H7 (cell line): ENCODE results near the gene ARTN. TPM values are rescaled to one million over a fixed set of nuclear protein-coding genes. Genes with fewer than 3 reads are reported as not detected.
A peak's percentile ranks its signal among the peaks of the same experiment; 100 is the strongest.

ENCODE experiments used
- DNase-seq: peaks from one replicate; pipeline ENCODE4 v3.0.0; 2012
- H3K27me3 ChIP-seq: 2 replicates; pipeline ENCODE4 v1.6.0; 2011; ENCODE audit warnings: mild to moderate bottlenecking, low read length; ENCODE audit not compliant: control insufficient read depth, insufficient read depth
- H3K36me3 ChIP-seq: replicated peaks from 2 replicates; pipeline ENCODE4 v1.5.1; 2011; ENCODE audit warnings: low read length; ENCODE audit not compliant: control insufficient read depth, insufficient read depth
- H3K4me3 ChIP-seq: 2 replicates; pipeline ENCODE4 v1.5.1; 2011; ENCODE audit warnings: low read depth, mild to moderate bottlenecking, control low read depth, low read length, moderate library complexity; ENCODE audit not compliant: insufficient read depth
- total RNA-seq: library from RNA; depleted of rRNA; stranded (reverse); fragments of >200 nt; shearing (Covaris generic); gene quantifications from 2 replicates; pipeline ENCODE4 v1.2.3, GENCODE V29; 2014

The ARTN gene
- total RNA-seq, 1 experiment from 2014 or later = 9.7 TPM

DNA sequence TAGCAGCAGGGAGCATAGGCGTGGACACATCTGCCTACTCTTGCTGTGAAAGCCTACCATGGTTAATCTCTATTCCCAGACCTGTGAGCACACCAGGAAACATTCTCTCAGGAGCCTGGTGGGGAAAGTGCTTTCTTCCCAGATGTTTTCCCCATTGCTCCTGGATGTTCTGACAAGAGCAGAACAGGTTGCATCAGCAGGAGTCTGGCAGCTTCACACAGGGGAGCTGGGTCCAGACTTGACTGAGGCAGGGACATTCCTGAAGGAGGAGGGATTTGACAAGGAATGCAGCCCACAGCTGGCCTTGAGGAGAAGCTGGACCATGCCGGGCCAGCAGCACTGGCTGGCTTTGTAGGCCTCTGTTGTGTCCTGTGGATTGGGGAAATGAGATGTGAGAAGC lies 21.0 kb upstream of the ARTN start:
- Histone ChIP-seq H3K4me3 (no peak overlapping the region), H3K27me3 (no peaks in the 10 kb centered on the region), H3K36me3 (no peaks in the 10 kb centered on the region)
- no peak for DNase-seq

DNA sequence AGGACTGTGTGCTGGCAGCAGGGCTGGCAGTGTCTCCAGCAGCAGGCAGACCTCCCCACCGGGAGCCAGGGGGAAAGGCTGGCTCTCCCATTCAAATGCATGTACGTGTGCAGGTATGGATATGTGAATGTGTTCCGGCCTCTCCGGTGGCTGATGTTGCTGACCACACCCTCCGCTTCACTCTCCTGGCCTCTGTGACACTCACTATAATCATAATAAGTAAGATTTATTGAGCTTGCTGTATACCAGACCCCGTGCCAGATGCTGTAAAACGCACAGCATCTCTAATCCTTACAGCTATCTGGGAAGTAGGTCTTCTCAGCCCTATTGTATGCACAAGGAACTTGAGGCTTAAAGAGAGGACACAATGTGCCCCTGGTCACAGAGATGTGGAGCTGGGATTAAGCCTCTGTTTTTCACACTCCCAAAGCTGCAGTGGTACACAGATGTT lies 20.5 kb upstream of the ARTN start:
- H3K4me3 ChIP-seq = no peak overlapping the region
- no peaks in the 10 kb centered on the region for H3K27me3 ChIP-seq
- H3K36me3 ChIP-seq = no peaks in the 10 kb centered on the region
- no peak for DNase-seq

DNA sequence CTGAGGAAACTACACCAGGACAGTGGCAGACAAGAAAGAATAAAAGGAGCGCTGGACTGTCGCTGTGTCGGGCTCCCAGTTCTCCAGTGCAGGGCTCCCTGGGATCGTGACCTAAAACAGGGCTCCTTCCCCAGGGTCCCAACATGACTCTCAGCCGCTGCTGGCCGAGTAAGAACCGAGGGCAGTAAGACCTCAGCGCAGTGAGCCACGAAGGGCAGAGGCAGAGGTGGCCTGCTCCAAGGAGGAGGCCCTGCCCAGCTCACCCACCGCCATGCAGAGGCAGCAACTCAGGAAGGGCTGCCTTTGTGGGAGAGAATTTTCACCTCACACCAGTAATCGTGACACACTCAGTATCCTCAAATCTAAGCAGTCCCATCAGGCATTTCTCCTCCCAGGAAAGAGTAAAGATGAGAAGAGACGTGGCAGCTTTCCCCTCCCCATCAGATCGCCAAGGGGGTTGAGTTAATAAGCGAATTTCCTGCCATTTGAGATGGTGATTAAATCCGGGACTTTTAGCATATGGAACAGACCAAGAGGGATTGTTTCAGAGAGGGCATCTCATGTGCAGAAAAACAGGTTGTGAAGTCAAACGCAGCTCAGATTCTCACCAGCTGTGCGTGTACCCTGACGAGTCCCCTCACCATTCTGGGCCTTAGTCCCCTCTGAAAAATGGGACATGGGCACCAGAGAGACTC lies 19.8 kb upstream of the ARTN start:
- Histone ChIP-seq H3K27me3 (no peaks in the 10 kb centered on the region), H3K36me3 (no peaks in the 10 kb centered on the region), H3K4me3 (no peak overlapping the region)
- no peak for DNase-seq

GRCh38 chr1:43914576-43915525 lies 18.8 kb upstream of the ARTN start:
- H3K36me3 ChIP-seq = no peaks in the 10 kb centered on the region
- DNase-seq = no peak
- no peaks in the 10 kb centered on the region for H3K27me3 ChIP-seq

DNA sequence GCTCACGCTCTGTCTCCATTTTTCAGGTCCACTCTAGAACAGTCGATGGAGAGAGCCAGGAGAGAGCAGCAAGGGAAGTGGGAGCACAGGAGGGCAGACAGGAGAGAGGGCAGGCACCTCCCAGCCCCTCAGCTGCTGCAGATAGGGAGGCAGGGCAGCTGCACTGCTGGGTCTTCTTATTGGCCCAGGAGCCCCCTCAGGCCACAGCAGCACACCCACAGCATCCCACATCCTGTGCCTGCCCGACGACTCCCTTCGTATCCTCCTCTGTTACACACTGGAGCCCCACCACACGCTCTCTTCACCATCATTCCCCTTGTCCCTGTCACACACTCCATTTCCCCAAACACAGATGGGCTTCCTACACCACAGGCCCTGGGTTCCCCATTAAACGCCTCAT lies 13.7 kb upstream of the ARTN start:
- no peak overlapping the region for H3K4me3 ChIP-seq

More at GRCh38 chr1:43914576-43915525, 18.8 kb upstream of the ARTN start:
- H3K4me3 ChIP-seq = no peak overlapping the region

DNA sequence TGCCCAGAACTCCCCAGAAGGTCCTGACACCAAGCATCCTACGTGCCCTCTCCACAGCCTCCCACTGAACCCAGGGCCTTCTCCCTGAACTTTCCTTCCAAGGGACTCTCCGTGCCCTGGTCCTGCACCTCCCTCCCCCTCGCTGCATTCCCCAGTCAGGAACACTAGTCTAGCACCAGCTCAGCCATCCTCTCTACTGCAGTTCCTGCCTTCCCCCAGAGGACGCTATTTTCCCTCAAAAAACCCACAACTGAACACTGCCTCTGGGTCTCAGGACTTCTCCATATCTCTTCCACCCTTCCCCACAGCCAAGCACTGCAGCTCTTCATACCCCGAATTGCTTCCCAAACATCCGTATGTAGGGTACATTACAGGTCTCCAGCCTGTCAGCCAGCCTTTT lies 12.6 kb upstream of the ARTN start:
- Histone ChIP-seq H3K36me3 (no peaks in the 10 kb centered on the region), H3K27me3 (no peaks in the 10 kb centered on the region), H3K4me3 (no peak overlapping the region)
- no peak for DNase-seq

More for the DNA sequence above, 13.7 kb upstream of the ARTN start:
- DNase-seq = no peak
- Histone ChIP-seq H3K27me3 (no peaks in the 10 kb centered on the region), H3K36me3 (no peaks in the 10 kb centered on the region)

GRCh38 chr1:43924516-43924915 lies 9.1 kb upstream of the ARTN start:
- Histone ChIP-seq H3K36me3 (no peaks in the 10 kb centered on the region), H3K27me3 (no peaks in the 10 kb centered on the region), H3K4me3 (no peak overlapping the region)
- no peak for DNase-seq

- Histone ChIP-seq H3K36me3 (no peaks in the 10 kb centered on the region), H3K27me3 (no peaks in the 10 kb centered on the region), H3K4me3 (no peak overlapping the region)
- no peak for DNase-seq
These were observed 7.8 kb upstream of the ARTN start for GRCh38 chr1:43925846-43926245.

GRCh38 chr1:43930168-43930948 lies 3.2 kb upstream of the ARTN start:
- peaks cover 8% of the 10 kb centered on the region for H3K27me3 ChIP-seq
- no peaks in the 10 kb centered on the region for H3K36me3 ChIP-seq
- DNase-seq = peak; percentile 87
- H3K4me3 ChIP-seq = no peak overlapping the region

DNA sequence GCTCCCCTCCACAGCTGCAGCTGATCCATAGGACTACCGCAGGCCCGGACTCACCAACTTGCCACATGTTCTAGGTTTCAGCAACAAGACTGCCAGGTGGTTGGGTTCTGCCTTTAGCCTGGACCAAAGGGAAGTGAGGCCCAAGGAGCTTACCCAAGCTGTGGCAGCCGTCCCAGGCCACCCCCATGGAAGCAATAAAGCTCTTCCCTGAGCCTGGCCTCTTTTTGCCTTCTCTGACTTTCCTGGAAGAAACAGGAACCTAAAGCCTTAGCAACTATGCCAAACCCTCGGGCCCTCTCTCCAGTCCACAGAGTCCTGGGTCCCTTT lies 2.7 kb upstream of the ARTN start:
- no peak overlapping the region for H3K4me3 ChIP-seq
- DNase-seq = no peak
- H3K36me3 ChIP-seq = no peaks in the 10 kb centered on the region
- H3K27me3 ChIP-seq = peaks cover 10% of the 10 kb centered on the region

GRCh38 chr1:43931711-43932660 lies 1.6 kb upstream of the ARTN start:
- Histone ChIP-seq H3K36me3 (no peaks in the 10 kb centered on the region; the same call in none of the 2 replicates), H3K27me3 (peaks cover 16% of the 10 kb centered on the region), H3K4me3 (no peak overlapping the region)
- DNase-seq = no peak

DNA sequence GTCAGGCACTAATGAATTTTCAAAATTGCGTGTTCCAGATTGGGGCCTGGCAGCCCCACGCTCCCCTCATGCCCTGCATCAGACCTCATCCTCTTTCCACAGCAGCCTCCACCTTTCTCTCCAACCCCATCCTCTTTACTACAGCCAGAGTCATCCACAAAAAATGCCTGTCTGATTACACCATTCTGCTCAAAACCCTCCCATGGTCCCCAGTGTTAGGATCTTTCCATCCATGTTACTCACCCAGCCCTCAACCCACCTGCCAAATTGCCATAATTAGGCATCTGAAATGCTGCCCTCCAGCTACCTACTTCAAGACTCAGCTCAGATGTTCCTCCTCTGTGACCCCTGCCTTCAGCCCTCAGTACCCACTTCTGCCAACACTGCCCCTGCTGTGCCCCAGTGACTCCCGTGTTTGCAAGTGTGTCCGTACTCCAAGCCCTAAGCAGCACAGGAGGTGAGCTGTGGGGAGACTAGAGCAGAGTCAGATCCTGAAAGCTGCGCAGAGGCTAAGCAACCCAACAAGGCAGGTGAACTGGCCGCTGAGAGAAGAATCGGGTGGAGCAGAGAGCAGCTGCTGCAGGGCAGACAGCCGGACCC lies 715 bp upstream of the ARTN start:
- peaks cover 16% of the 10 kb centered on the region for H3K27me3 ChIP-seq
- H3K36me3 ChIP-seq = peaks cover 1% of the 10 kb centered on the region
- DNase-seq = no peak
- peak overlapping the region; percentile 65 for H3K4me3 ChIP-seq
